ENCODE measurements around the gene RCN2.

GRCh38 chr15:76930831-76931396 lies 635 bp upstream of the RCN2 start:
- no peak for TF ChIP-seq ZFX (IDR thresholded peaks at IDR 0.05)
- no peak for TF ChIP-seq CTCF (conservative IDR thresholded peaks at IDR 0.05)
